HG02870 (cell line): Measurements from ENCODE around the gene TPK1.
"Not testable (repeated sequence)": the region's sequence is repeated elsewhere in the genome, so short reads cannot be mapped to it uniquely, and the experiment has no call there.

ENCODE experiments used
- ATAC-seq: cut with Tn5 transposase; IDR thresholded peaks from one replicate; pipeline ENCODE4 v1.9.1; 2021; ENCODE audit warnings: mild to moderate bottlenecking, moderate library complexity; ENCODE audit not compliant: unreplicated experiment

The TPK1 gene

DNA sequence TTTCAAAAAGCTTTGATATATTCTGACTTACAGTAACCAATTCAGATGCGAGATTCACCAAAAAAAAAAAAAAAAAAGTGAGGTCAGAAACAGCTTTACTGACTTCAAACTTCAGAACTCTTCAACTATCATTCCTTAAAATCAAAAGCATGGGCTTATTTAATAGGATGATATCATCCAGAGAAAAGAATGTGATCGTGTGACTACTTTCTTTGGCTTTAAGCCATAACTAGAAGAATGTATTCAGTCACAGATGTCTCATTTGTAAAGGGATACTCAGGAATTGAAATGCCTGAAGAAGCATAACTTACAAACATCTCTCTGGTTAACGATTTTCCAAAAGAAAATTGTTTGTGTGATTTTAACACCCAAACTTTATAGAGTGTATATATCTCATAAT lies 11.5 kb downstream of the TPK1 start:
- no peak for ATAC-seq

GRCh38 chr7:144822223-144822622 lies 13.6 kb downstream of the TPK1 start:
- no peak for ATAC-seq

DNA sequence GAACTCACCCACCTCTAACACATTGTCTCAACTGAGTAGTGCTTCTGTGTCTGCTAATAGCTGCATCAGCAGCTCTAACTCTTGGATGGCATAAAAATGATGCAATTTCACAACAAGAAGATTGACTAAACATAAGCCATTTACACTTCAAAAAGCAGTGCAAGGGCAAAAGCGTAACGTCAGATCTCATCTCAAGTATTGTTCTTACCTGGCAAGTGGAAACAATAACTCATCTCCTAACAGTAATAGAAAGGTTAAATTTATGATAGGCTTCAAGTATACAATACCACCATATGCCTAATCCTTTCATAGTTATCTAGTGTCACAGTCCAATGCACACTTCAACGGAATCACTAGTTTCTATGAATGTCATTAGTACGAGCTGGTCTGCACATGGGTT lies 14.8 kb downstream of the TPK1 start:
- ATAC-seq = peak; percentile 32

DNA sequence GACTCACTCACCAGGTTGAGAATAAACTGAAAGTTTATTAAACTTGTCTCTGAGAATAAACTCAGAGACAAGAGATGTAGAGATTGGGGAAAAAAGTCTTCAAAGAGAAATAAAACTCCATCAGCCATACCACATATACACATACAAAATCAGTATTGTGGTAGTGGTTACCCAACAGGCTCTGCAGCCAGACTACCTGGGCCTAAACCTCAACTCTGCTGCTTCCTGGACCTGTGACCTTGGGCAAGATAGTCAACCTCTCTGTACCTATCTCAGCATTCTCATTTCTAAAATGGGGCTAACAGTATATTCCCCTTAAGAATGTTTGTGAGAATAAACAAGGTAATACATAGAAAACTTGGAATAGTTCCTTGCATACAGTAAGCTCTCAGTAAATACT lies 15.3 kb downstream of the TPK1 start:
- ATAC-seq = no peak

DNA sequence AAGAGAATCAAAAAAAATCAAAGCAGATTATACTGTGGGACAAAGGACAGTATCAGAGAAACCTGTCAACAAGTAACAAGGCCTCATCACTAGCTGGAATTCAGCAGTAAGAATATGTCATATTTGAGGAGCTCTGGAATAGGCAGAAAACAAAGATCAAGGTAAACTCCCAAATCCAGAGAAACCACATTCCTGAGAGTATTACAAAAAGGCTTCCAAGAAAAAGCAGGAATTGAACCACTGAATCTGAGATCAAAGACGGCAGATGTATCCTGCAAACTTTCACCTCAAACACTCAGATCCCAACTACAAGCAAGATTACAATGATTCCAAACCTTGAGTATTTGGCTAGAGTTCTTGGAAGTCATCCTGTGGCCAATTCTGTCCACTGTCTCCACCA lies 16.3 kb downstream of the TPK1 start:
- no peak for ATAC-seq

- peak; percentile 71 for ATAC-seq
Measured at GRCh38 chr7:144818511-144818910, 17.3 kb downstream of the TPK1 start.

- ATAC-seq = no peak
Measured at GRCh38 chr7:144817001-144817400, 18.9 kb downstream of the TPK1 start.

DNA sequence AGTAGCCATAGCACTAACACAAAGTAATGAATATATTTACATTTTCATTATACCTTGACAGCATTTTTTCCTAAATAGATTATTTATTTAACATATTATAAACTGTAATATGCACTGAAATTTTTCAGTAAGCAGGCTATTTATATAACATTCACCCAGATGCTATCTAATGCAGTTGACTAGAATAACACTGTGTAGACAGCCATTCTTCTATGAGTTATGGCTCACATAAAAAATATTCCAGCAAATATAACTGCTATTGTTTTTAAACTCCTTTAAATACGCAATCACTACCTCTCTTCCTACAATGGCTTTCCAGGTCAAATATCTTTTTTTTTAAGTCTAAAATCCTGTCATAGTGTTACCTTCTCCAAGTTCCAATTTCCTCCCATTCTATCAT lies 21.6 kb downstream of the TPK1 start:
- no peak for ATAC-seq

- ATAC-seq = peak; percentile 92
Measured at GRCh38 chr7:144812379-144813283, 23.2 kb downstream of the TPK1 start.

- ATAC-seq = no peak
Measured at GRCh38 chr7:144805627-144806239, 30.1 kb downstream of the TPK1 start.

- not testable (repeated sequence) for ATAC-seq
Measured at GRCh38 chr7:144800678-144801436, 35.0 kb downstream of the TPK1 start.

DNA sequence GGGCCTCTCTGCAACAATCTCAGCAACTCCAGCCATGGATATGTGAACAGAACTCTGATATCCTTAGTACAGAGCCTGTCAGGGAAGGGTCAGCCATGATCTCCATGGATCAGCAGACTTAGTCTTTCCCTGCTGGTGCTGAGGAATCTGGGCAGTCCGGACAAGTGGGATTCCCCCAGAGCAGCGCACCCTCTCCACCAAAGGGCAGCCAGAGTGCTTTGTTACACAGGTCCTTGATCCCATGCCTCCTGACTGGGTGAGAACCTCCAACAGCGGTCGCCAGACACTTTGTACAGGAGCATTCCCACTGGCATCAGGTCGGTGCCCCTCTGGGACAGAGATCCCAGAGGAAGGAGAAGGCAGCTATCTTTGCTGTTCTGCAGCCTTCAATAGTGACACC lies 38.9 kb downstream of the TPK1 start:
- no peak for ATAC-seq

- ATAC-seq = no peak
Measured at GRCh38 chr7:144792050-144792449, 43.8 kb downstream of the TPK1 start.

- peak; percentile 26 for ATAC-seq
Measured at GRCh38 chr7:144791488-144791887, 44.4 kb downstream of the TPK1 start.

DNA sequence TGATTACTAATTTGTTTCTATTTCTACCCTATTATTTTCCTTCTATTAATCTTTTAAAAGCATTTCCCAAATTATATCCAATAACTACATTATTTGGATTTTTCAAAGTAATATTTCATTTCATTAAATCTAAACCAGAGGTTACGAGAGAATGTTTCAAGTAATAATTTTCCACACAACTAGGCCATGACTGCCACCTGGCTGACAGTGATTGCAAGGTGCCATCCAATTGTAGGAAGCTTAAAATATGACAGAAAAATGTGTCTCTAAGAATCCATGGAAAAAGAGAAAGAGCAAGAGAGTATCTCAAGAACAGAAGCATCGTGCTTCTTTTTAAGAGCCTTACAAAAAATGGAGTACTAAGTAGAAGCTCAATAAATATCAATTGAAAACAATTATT lies 48.7 kb downstream of the TPK1 start:
- no peak for ATAC-seq

DNA sequence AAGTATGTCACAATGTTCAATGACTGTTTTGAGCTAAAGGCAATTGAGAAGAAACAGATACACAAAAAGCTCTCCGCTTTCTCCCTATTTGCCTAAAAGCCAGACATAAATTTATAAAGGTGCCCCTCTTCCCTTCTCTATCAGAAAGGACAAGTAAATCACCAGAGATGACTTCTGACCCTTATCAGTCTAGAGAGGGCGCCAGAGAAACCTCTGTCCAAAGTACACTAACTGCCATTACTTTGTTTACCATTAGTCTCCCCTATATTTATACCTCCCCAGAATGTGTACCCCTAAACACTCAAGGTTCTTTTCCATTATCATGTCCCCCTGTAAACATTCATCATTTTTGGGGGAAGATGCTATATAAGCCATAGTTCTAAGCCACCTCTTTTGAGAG lies 49.3 kb downstream of the TPK1 start:
- ATAC-seq = peak; percentile 45

- no peak for ATAC-seq
Measured at GRCh38 chr7:144786079-144786478, 49.8 kb downstream of the TPK1 start.

DNA sequence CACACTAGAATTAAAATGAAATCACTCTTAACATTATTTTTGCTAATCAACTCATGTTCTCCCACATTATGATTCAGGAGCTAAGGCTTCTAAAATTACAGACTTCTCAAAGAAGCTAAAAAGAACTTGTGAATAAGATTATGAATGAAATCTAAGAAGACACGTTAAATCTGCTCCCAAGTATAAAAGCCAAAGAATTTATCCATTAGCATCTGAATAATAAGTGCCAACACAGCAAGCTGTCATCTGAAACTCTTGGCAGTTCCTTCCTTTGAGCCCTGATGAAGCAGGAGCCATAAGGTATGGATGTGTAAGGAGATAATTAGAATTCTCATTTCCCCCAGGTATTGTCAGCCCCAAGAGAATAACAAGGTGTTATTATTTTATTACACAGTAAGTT lies 50.3 kb downstream of the TPK1 start:
- ATAC-seq = no peak

GRCh38 chr7:144784943-144785342 lies 50.9 kb downstream of the TPK1 start:
- ATAC-seq = no peak

DNA sequence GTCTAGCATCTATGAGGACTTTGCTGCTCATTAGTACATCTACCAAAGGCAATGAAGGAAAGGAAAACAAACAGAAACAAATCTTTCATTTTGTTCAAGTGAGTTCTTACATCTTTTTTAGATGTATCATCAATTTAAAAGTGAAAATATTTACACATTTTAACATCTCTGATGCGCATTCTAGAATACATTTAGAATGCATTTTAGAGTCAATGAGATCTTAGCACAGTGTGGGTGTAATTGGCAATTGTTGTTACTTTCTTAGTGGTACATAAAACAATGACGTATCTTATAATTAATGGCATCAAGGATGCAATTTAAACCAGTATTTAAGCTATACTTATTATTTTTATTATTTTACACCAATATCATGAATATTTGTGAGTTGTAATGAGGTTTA lies 51.4 kb downstream of the TPK1 start:
- ATAC-seq = no peak

DNA sequence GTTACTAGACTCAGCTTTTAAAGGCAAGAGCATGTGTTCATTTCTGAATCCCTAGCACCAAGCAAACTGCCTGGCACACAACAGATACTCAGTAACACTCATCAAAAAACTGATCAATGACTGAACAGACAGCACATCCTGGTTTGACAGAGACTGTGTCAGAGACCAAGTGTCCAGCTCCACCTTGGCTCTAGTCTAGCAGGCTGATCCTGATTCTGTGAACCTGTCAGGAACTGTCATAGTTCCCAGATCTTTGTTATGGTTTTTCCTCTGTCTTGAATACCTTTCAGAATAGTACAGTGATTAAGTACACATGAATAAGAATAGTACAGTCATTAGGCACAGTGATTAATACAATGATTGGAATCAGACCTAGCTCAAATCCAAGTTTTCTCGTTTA lies 53.0 kb downstream of the TPK1 start:
- ATAC-seq = no peak
